Thyroid gland (tissue), 4 donors: Measurements from ENCODE around the gene LRRC56.

Source experiments
- POLR2A ChIP-seq, 2 donors: fragments of 450-650 bp; IDR thresholded peaks; one replicate each; pipeline ENCODE4 v1.6.1; 2017; ENCODE audit warnings: antibody characterized with exemption in 2 of 2, mild to moderate bottlenecking in 2 of 2, moderate library complexity in 1 of 2
- TF ChIP-seq, protein P1 (sequence below), 6 experiments: fragments of 200-600 bp in 3 of 6; fragments of 450-650 bp in 3 of 6; sonication (generic) in 3 of 6; IDR thresholded peaks; one replicate each; pipeline ENCODE4 v1.5.1; 2016 to 2019; ENCODE audit warnings: antibody characterized with exemption in 6 of 6, mild to moderate bottlenecking in 2 of 6, inconsistent platforms in 1 of 6, moderate library complexity in 1 of 6

DNA sequence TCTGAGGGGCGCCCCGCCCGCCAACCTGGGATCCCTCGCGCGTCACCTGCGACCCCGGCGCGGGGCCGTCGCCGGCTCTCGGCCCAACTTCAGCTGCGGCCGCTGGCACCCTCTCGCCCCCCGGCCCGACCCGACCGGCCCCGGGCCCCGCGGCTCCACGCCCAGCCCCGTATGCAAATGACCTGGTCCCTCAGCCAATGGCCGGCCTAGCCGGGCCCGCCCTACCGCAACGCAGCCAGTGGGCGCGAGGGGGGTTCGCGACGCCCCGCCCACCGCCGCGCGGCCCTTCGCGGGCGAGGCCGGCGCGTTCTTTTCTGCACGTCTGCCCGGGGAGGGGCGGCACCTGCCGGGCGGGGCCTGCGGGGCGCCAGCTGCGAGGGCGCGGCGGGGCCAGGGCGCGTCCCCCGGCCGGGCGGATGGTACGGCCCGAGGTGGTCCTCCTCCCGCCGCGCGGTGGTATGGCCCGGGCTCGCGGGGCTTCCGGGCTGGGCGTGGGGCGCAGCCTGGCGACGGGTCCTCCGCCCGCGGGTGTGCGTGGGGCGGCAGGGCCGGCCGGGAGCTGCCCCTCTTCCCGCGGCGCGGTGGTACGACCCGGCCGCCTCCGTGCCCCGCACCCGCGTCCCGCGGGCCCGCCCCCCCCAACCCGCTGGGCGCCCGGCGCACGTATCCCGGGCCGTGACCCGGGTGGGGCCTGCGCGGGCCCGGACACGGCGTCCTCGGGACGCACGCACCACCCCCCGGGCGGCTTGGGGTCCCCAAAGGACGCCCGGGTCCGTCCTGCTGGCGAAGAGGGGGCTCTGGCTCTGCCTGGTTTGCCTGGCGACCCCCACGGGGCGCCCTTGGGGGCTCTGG lies 31.2 kb downstream of the LRRC56 start:
- TF ChIP-seq, protein P1, sequence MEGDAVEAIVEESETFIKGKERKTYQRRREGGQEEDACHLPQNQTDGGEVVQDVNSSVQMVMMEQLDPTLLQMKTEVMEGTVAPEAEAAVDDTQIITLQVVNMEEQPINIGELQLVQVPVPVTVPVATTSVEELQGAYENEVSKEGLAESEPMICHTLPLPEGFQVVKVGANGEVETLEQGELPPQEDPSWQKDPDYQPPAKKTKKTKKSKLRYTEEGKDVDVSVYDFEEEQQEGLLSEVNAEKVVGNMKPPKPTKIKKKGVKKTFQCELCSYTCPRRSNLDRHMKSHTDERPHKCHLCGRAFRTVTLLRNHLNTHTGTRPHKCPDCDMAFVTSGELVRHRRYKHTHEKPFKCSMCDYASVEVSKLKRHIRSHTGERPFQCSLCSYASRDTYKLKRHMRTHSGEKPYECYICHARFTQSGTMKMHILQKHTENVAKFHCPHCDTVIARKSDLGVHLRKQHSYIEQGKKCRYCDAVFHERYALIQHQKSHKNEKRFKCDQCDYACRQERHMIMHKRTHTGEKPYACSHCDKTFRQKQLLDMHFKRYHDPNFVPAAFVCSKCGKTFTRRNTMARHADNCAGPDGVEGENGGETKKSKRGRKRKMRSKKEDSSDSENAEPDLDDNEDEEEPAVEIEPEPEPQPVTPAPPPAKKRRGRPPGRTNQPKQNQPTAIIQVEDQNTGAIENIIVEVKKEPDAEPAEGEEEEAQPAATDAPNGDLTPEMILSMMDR (IDR thresholded peaks at IDR 0.05), result peak in 1 of 6 experiments; percentile 8
- peak in 1 of 2 donors; percentile 49 for TF ChIP-seq POLR2A (IDR thresholded peaks at IDR 0.05)
